ENCODE results near the gene PRKCQ. TPM values are rescaled to one million over a fixed set of nuclear protein-coding genes. Genes with fewer than 3 reads are reported as not detected.

PRKCQ gene
- total RNA-seq, 2 experiments from 2014 or later: 4.0 to 7.8 TPM

GRCh38 chr10:6398399-6398798 lies 181.7 kb downstream of the PRKCQ start:
- Histone ChIP-seq H2AFZ (ENCODE audit: low read length) (no peak overlapping the region), H3K4me2 (ENCODE audit: low read length) (no peak overlapping the region), H3K4me3 (ENCODE audit: low read depth, low read length, poor library complexity, severe bottlenecking) (no peak overlapping the region), H3K9me3 (ENCODE audit: low read length) (no peaks in the 10 kb centered on the region), H3K36me3 (ENCODE audit: insufficient read depth, low read length) (no peaks in the 10 kb centered on the region), H4K20me1 (ENCODE audit: insufficient read depth, low read length) (no peaks in the 10 kb centered on the region), H3K9me2 (ENCODE audit: insufficient read depth, low read length) (no peaks in the 10 kb centered on the region), H3K79me2 (ENCODE audit: insufficient read depth, low read depth, low read length) (no peaks in the 10 kb centered on the region), H3K27ac (ENCODE audit: low read depth, low read length, poor library complexity, severe bottlenecking) (no peak overlapping the region), H3K4me1 (ENCODE audit: insufficient read depth, low read length, poor library complexity, severe bottlenecking) (peaks cover 34% of the 10 kb centered on the region)
- BruUV-seq (replicated peaks): no TSS peak
- no peak for TF ChIP-seq EZH2phosphoT487 (IDR thresholded peaks at IDR 0.05; ENCODE audit: borderline replicate concordance, low read depth, low read length)
- CTCF ChIA-PET (ENCODE audit: unreplicated experiment): interaction anchor here (1.1 kb wide), 1 partner anchor 196 kb away, joined by 3 read pairs; the partner anchor contains the start of gene PFKFB3
- POLR2A ChIA-PET: interaction anchor here (0.5 to 6.3 kb wide), 14 partner anchors 9 to 307 kb away, joined by 3 to 46 read pairs (median 4); partner anchors contain the start of gene PFKFB3
- no peak for DNase-seq (ENCODE audit: low spot score)
- intact Hi-C loops (cut with micrococcal nuclease; ENCODE audit: unreplicated experiment): no loop called here

DNA sequence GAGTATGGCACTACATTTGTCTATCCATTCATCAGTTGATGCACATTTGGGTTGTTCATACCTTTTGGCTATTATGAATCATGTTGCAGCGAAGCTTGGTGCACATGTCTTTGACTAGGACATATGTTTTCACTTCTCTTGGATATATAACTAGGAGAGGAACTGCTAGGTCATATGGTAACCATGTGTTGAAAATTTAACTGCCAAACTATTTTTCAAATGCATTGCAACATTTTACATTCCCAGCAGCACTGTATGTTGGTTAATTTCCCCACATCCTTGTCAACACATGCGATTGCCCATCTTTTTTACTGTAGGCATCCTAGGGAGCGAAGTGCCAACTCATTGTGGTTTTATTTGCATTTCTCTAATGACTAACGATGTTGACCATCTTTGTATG lies 183.4 kb downstream of the PRKCQ start:
- no peaks in the 10 kb centered on the region for H3K79me2 ChIP-seq (ENCODE audit: insufficient read depth, low read depth, low read length)
- no peaks in the 10 kb centered on the region; the same call in 1 of the 2 replicates for H3K36me3 ChIP-seq (ENCODE audit: insufficient read depth, low read length)
- no peak for TF ChIP-seq EZH2phosphoT487 (IDR thresholded peaks at IDR 0.05; ENCODE audit: borderline replicate concordance, low read depth, low read length)
- TF ChIP-seq CTCF (conservative IDR thresholded peaks at IDR 0.05; ENCODE audit: low read length): no peak
- no peak for DNase-seq (ENCODE audit: low spot score)
- intact Hi-C loops (cut with micrococcal nuclease; ENCODE audit: unreplicated experiment): no loop called here
- H3K4me2 ChIP-seq (ENCODE audit: low read length): no peak overlapping the region
- peaks cover 33% of the 10 kb centered on the region for H3K4me1 ChIP-seq (ENCODE audit: insufficient read depth, low read length, poor library complexity, severe bottlenecking)
- CTCF ChIA-PET (ENCODE audit: unreplicated experiment): interaction anchor here (0.5 to 1.2 kb wide), 2 partner anchors 47 to 194 kb away, joined by 3 to 4 read pairs; partner anchors contain the start of gene PFKFB3
- no peaks in the 10 kb centered on the region for H3K9me2 ChIP-seq (ENCODE audit: insufficient read depth, low read length)
- no peak overlapping the region for H2AFZ ChIP-seq (ENCODE audit: low read length)
- no peak overlapping the region for H3K4me3 ChIP-seq (ENCODE audit: low read depth, low read length, poor library complexity, severe bottlenecking)
- POLR2A ChIA-PET: interaction anchor here (0.6 kb wide), 1 partner anchor 891 kb away, joined by 3 read pairs; no protein-coding TSS in a partner anchor
- H3K27ac ChIP-seq (ENCODE audit: low read depth, low read length, poor library complexity, severe bottlenecking): no peak overlapping the region
- H4K20me1 ChIP-seq (ENCODE audit: insufficient read depth, low read length): no peaks in the 10 kb centered on the region
- BruUV-seq (replicated peaks): no TSS peak
- H3K9me3 ChIP-seq (ENCODE audit: low read length): 0 out of 2 replicates have a peak, but pooled peaks cover 9% of the 10 kb centered on the region

DNA sequence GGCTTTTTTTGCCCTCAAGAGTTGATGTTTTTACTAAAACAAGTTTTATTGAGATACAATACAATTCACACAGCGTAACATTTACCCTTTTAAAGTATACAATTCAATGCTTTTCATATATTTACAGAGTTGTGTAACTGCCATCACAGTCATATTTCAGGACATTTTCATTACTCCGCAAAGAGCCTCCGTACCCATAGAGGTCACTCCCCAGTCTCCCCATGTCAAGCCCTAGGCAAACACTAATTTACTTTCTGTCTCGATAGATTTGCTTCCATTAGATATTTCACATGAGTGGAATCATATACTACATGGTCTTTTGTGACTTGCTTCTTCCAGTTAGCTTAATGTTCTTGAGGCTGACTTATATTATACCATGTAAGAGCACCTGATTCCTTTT lies 183.8 kb downstream of the PRKCQ start:
- Histone ChIP-seq H3K9me2 (ENCODE audit: insufficient read depth, low read length) (no peaks in the 10 kb centered on the region), H4K20me1 (ENCODE audit: insufficient read depth, low read length) (no peaks in the 10 kb centered on the region), H3K36me3 (ENCODE audit: insufficient read depth, low read length) (no peaks in the 10 kb centered on the region; the same call in 1 of the 2 replicates), H2AFZ (ENCODE audit: low read length) (no peak overlapping the region), H3K27ac (ENCODE audit: low read depth, low read length, poor library complexity, severe bottlenecking) (no peak overlapping the region), H3K4me1 (ENCODE audit: insufficient read depth, low read length, poor library complexity, severe bottlenecking) (peaks cover 29% of the 10 kb centered on the region), H3K4me2 (ENCODE audit: low read length) (no peak overlapping the region), H3K9me3 (ENCODE audit: low read length) (0 out of 2 replicates have a peak, but pooled peaks cover 13% of the 10 kb centered on the region), H3K4me3 (ENCODE audit: low read depth, low read length, poor library complexity, severe bottlenecking) (no peak overlapping the region), H3K79me2 (ENCODE audit: insufficient read depth, low read depth, low read length) (no peaks in the 10 kb centered on the region)
- CTCF ChIA-PET (ENCODE audit: unreplicated experiment): interaction anchor here (0.5 to 1.4 kb wide), 3 partner anchors 10 to 193 kb away, joined by 3 to 5 read pairs (median 4); partner anchors contain the start of gene PFKFB3
- POLR2A ChIA-PET: no interaction called here
- no peak for DNase-seq (ENCODE audit: low spot score)
- intact Hi-C loops (cut with micrococcal nuclease; ENCODE audit: unreplicated experiment): no loop called here
- TF ChIP-seq CTCF (conservative IDR thresholded peaks at IDR 0.05; ENCODE audit: low read length): no peak
- no peak for TF ChIP-seq EZH2phosphoT487 (IDR thresholded peaks at IDR 0.05; ENCODE audit: borderline replicate concordance, low read depth, low read length)
- BruUV-seq (replicated peaks): no TSS peak

Measured in OCI-LY7 (cell line).